Stimulated activated naive B cell treated with anti-CD40 and anti-IgM and Interleukin-4, amounts not matched to agents 10 μg/mL and 1 μg/mL and 100 μg/mL, for 72 hours (primary cell): ENCODE data around the gene SLC27A3.
A peak's percentile ranks its signal among the peaks of the same experiment; 100 is the strongest.

Experiments used
- ATAC-seq, 2 donors: fragments of 150-1000 bp; cut with Tn5 transposase; replicated peaks; 2 replicates each; pipeline ENCODE4 v1.10.0; 2021; ENCODE audit warnings: moderate library complexity in 1 of 2
- DNase-seq: peaks from one replicate; pipeline ENCODE4 v3.0.0; 2021
- H3K27ac Mint-ChIP-seq: one replicate; pipeline ENCODE4 v1.8.0; 2022; ENCODE audit warnings: mild to moderate bottlenecking, mixed read lengths
- H3K27me3 Mint-ChIP-seq, 2 donors: one replicate each; pipeline ENCODE4 v1.8.0; 2022; ENCODE audit warnings: mixed read lengths in 2 of 2
- H3K36me3 Mint-ChIP-seq, 2 donors: one replicate each; pipeline ENCODE4 v1.8.0; 2022; ENCODE audit warnings: mixed read lengths in 2 of 2, mild to moderate bottlenecking in 1 of 2
- H3K4me1 Mint-ChIP-seq, 2 donors: one replicate each; pipeline ENCODE4 v1.8.0; 2022; ENCODE audit warnings: mixed read lengths in 2 of 2, mild to moderate bottlenecking in 1 of 2
- H3K4me3 Mint-ChIP-seq, 2 donors: one replicate each; pipeline ENCODE4 v1.8.0; 2022; ENCODE audit warnings: mild to moderate bottlenecking in 2 of 2, mixed read lengths in 2 of 2, moderate library complexity in 1 of 2
- H3K9me3 Mint-ChIP-seq, 2 donors: one replicate each; pipeline ENCODE4 v1.8.0; 2022; ENCODE audit warnings: mixed read lengths in 2 of 2, mild to moderate bottlenecking in 1 of 2

Gene SLC27A3

DNA sequence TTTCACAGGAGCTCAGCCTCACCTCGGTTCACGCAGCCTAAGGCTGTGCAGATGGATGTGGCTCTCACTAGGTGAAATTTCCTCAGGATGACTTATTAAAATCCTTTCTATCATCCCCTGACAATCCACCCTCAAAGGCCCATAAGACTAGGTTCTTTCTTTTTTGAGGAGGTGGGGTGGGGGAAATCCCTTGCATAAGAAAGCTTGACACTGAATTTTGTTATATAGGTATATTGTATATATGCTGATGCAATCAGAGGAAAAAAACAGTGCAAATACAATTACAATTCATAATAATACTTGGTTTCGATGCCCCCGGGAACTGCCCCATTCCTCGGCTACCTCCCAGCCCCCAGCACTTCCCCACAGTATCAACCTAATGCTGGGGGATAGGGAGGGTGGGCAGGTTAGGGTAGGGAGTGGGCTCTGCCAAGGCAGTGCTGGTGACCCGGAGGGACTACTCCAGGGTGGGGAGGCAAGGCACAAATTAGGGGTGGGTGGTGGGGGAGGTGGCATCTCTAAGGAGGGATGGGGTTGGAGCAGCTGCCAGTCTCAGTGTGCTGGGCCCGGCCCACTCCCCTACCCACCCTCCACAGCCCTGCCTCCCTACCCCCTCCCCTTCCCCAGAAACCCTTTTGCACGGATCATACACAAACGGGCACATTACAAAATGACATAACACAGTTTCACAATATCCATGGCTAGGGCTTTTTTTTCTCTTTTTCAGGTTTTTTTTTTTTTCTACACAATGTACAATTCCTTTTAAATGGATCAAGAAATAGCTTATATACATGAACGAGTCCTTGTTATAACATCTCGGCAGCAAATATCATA lies 30.9 kb downstream of the SLC27A3 start:
- no peaks in the 10 kb centered on the region for H3K27me3 Mint-ChIP-seq
- ATAC-seq (peak; percentile 35 to 39), DNase-seq (no peak)
- H3K36me3 Mint-ChIP-seq, result peaks cover 39 to 50% of the 10 kb centered on the region in 2 donors
- peak overlapping the region; percentile 36 to 49 for H3K4me3 Mint-ChIP-seq
- H3K27ac Mint-ChIP-seq, result peak overlapping the region; percentile 93
- peaks cover 38 to 63% of the 10 kb centered on the region in 2 donors for H3K4me1 Mint-ChIP-seq
- H3K9me3 Mint-ChIP-seq, result no peaks in the 10 kb centered on the region

- Mint-ChIP-seq H3K9me3 (no peaks in the 10 kb centered on the region), H3K4me1 (no peaks in the 10 kb centered on the region), H3K27me3 (no peaks in the 10 kb centered on the region), H3K27ac (peak overlapping the region; percentile 4), H3K4me3 (no peak overlapping the region), H3K36me3 (peaks cover 38 to 49% of the 10 kb centered on the region in 2 donors)
- DNase-seq, result no peak
- ATAC-seq, result no peak
These were observed 41.2 kb downstream of the SLC27A3 start for GRCh38 chr1:153816283-153816889.

- H3K4me3 Mint-ChIP-seq, result no peak overlapping the region
- no peaks in the 10 kb centered on the region for H3K4me1 Mint-ChIP-seq
- ATAC-seq (no peak), DNase-seq (no peak)
- no peaks in the 10 kb centered on the region for H3K9me3 Mint-ChIP-seq
- no peaks in the 10 kb centered on the region for H3K27me3 Mint-ChIP-seq
- H3K36me3 Mint-ChIP-seq, result peaks cover 35 to 37% of the 10 kb centered on the region in 2 donors
- H3K27ac Mint-ChIP-seq, result peak overlapping the region; percentile 62
These were observed 43.7 kb downstream of the SLC27A3 start for GRCh38 chr1:153818876-153819275.

GRCh38 chr1:153827168-153827964 lies 52.2 kb downstream of the SLC27A3 start:
- Mint-ChIP-seq H3K4me3 (no peak overlapping the region), H3K4me1 (peaks cover 0 to 6% of the 10 kb centered on the region in 2 donors), H3K36me3 (peaks cover 28 to 30% of the 10 kb centered on the region in 2 donors), H3K27me3 (no peaks in the 10 kb centered on the region), H3K9me3 (no peaks in the 10 kb centered on the region), H3K27ac (peak overlapping the region; percentile 51)
- ATAC-seq, result peak in 1 of 2 donors; percentile 31
- DNase-seq, result no peak
